IMR-90 (cell line): ENCODE results near the gene PRKAR1B.

Experiments
- BHLHE40 ChIP-seq: fragments of 150-350 bp; IDR thresholded peaks from 2 replicates; pipeline ENCODE4 v1.6.1; 2016; ENCODE audit warnings: mild to moderate bottlenecking, low read depth, low read length
- CEBPB ChIP-seq: IDR thresholded peaks from 2 replicates; pipeline ENCODE4 v1.6.1; 2012; ENCODE audit warnings: low read depth, low read length, improper control_type of control experiment
- CTCF ChIP-seq: conservative IDR thresholded peaks from 2 replicates; pipeline ENCODE4 v1.5.1; 2012; ENCODE audit warnings: mild to moderate bottlenecking, low read depth, low read length, improper control_type of control experiment
- FOS ChIP-seq: fragments of 150-350 bp; IDR thresholded peaks from 2 replicates; pipeline ENCODE4 v1.6.1; 2016; ENCODE audit warnings: low read depth, low read length
- MAFK ChIP-seq: IDR thresholded peaks from 2 replicates; pipeline ENCODE4 v1.6.1; 2012; ENCODE audit warnings: low read depth, low read length, improper control_type of control experiment
- MXI1 ChIP-seq: IDR thresholded peaks from 2 replicates; pipeline ENCODE4 v1.6.1; 2012; ENCODE audit warnings: low read depth, mild to moderate bottlenecking, low read length, moderate library complexity, borderline replicate concordance
- POLR2A ChIP-seq: IDR thresholded peaks from 2 replicates; pipeline ENCODE4 v1.6.1; 2012; ENCODE audit warnings: mild to moderate bottlenecking, low read depth, low read length
- RAD21 ChIP-seq: IDR thresholded peaks from 2 replicates; pipeline ENCODE4 v1.6.1; 2012; ENCODE audit warnings: low read length, improper control_type of control experiment
- SMC3 ChIP-seq: fragments of 150-350 bp; IDR thresholded peaks from 2 replicates; pipeline ENCODE4 v1.6.1; 2016; ENCODE audit warnings: low read depth, mild to moderate bottlenecking, antibody characterized with exemption, low read length, moderate library complexity

GRCh38 chr7:540997-541396, 186.1 kb downstream of the PRKAR1B start:
- no peak for TF ChIP-seq CTCF
- no peak for TF ChIP-seq POLR2A
- TF ChIP-seq RAD21: no peak
- TF ChIP-seq SMC3: no peak
- TF ChIP-seq BHLHE40: no peak
- TF ChIP-seq MAFK: no peak
- TF ChIP-seq CEBPB: no peak
- TF ChIP-seq MXI1: no peak
- TF ChIP-seq FOS: no peak
